GM20431 (cell line): ENCODE data around the gene CDC23.
"Not testable (repeated sequence)": the region's sequence is repeated elsewhere in the genome, so short reads cannot be mapped to it uniquely, and the experiment has no call there.

Experiments used
- in situ Hi-C: fragments of 300-500 bp; cut with MseI, MboI; formaldehyde crosslinking; loops from one replicate; pipeline ENCODE4 v1.15.0; 2020; ENCODE audit warnings: low sequenced_read_pairs; ENCODE audit not compliant: unreplicated experiment

The CDC23 gene

GRCh38 chr5:138213161-138214029 lies at the start of gene CDC23:
Gene CDC23 (minus strand): TSS chr5:138213323. CDS start chr5:138213312, 11 bp downstream.
- in situ Hi-C loops: no loop called here

- in situ Hi-C loops: no loop called here
Observed at GRCh38 chr5:138258704-138259292, 45.7 kb upstream of the CDC23 start.

- in situ Hi-C loops: no loop called here
Observed at GRCh38 chr5:138257583-138257982, 44.5 kb upstream of the CDC23 start.

- in situ Hi-C loops: no loop called here
Observed at GRCh38 chr5:138252944-138253343, 39.8 kb upstream of the CDC23 start.

GRCh38 chr5:138247800-138248199 lies 34.7 kb upstream of the CDC23 start:
- in situ Hi-C loops: not testable (repeated sequence)

GRCh38 chr5:138246822-138247221 lies 33.7 kb upstream of the CDC23 start:
- in situ Hi-C loops: no loop called here

- in situ Hi-C loops: no loop called here
Observed at GRCh38 chr5:138246334-138246733, 33.2 kb upstream of the CDC23 start.

- in situ Hi-C loops: no loop called here
Observed at GRCh38 chr5:138245717-138246116, 32.6 kb upstream of the CDC23 start.

- in situ Hi-C loops: no loop called here
Observed at GRCh38 chr5:138243794-138244193, 30.7 kb upstream of the CDC23 start.

- in situ Hi-C loops: no loop called here
Observed at GRCh38 chr5:138241688-138242571, 28.8 kb upstream of the CDC23 start.

GRCh38 chr5:138240650-138241385 lies 27.7 kb upstream of the CDC23 start:
- in situ Hi-C loops: no loop called here

GRCh38 chr5:138238034-138238433 lies 24.9 kb upstream of the CDC23 start:
- in situ Hi-C loops: no loop called here

GRCh38 chr5:138234651-138235050 lies 21.5 kb upstream of the CDC23 start:
- in situ Hi-C loops: no loop called here

- in situ Hi-C loops: no loop called here
Observed at GRCh38 chr5:138233280-138233679, 20.2 kb upstream of the CDC23 start.

- in situ Hi-C loops: no loop called here
Observed at GRCh38 chr5:138230981-138231589, 18.0 kb upstream of the CDC23 start.

GRCh38 chr5:138230261-138230660 lies 17.1 kb upstream of the CDC23 start:
- in situ Hi-C loops: no loop called here

GRCh38 chr5:138229387-138229786 lies 16.3 kb upstream of the CDC23 start:
- in situ Hi-C loops: no loop called here

- in situ Hi-C loops: no loop called here
Observed at GRCh38 chr5:138226910-138227309, 13.8 kb upstream of the CDC23 start.

GRCh38 chr5:138224712-138225111 lies 11.6 kb upstream of the CDC23 start:
- in situ Hi-C loops: no loop called here

- in situ Hi-C loops: no loop called here
Observed at GRCh38 chr5:138223532-138223931, 10.4 kb upstream of the CDC23 start.
